T-helper 22 cell (primary cell): ENCODE measurements around the gene NR1I2.

Experiments used
- DNase-seq: peaks from one replicate; pipeline ENCODE4 v3.0.0-alpha.2; 2020; ENCODE audit warnings: low read depth

NR1I2 gene

DNA sequence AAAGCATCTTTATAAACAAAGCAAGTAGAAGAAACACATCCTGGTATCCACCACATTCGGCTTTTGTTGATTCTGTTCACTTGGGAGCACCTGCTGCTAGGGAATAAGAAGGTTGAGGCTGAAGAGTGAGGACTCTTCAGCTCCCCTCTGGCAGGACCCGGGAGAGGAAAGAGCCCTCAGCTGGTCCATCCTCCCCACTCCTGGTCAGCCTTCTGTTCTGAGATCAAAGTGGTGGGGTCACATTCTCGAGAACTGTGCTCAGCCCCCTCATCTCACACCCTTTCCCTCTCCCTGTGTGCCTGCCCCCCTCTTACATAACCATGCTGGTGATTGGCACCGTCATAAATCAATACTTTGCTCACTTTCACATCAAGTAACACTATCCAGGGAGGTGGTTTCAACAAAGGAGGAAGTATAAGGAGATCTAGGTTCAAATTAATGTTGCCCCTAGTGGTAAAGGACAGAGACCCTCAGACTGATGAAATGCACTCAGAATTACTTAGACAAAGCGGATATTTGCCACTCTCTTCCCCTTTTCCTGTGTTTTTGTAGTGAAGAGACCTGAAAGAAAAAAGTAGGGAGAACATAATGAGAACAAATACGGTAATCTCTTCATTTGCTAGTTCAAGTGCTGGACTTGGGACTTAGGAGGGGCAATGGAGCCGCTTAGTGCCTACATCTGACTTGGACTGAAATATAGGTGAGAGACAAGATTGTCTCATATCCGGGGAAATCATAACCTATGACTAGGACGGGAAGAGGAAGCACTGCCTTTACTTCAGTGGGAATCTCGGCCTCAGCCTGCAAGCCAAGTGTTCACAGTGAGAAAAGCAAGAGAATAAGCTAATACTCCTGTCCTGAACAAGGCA lies at the start of gene NR1I2:
TSS of gene NR1I2 (plus strand) at position 772 of the 869 bp plus-strand sequence.
- no peak for DNase-seq

DNA sequence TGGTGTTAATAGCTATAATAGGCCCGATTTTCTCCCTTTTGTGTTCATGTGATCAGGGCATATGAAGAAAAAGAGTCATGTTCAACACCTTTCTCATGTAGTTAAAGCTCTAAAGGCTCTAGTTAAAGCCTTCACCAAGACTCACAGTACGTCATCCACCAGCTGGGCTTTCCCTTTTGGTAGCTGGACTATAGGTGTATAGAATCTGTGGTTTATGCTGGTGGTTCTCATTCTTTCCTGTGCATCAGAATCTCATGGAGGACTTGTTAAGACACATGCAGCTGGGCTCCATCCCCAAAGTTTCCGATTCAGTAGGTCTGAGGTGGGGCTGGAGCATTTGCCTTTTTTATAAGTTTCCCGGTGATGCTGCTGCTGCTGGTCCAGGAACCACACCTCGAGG lies 48.1 kb upstream of the NR1I2 start:
- DNase-seq, result no peak

DNA sequence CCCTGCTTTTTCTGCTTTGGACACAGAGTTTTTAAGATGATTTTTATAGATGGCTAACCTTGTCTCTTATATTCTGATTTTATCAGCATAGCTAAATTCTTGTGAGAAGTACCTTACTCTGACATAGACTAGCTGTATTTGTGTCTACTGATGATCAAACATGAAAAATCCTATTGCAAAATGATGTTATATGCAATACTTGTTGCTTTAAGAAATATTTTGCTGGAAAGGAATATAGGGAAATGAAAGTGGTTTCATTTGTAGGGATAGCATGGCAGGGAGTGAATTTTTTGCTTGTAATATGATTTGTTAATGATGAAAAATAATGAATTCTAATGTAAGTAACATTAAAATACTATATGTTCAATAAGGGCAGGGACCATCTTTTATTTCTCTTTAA lies 43.2 kb upstream of the NR1I2 start:
- no peak for DNase-seq

DNA sequence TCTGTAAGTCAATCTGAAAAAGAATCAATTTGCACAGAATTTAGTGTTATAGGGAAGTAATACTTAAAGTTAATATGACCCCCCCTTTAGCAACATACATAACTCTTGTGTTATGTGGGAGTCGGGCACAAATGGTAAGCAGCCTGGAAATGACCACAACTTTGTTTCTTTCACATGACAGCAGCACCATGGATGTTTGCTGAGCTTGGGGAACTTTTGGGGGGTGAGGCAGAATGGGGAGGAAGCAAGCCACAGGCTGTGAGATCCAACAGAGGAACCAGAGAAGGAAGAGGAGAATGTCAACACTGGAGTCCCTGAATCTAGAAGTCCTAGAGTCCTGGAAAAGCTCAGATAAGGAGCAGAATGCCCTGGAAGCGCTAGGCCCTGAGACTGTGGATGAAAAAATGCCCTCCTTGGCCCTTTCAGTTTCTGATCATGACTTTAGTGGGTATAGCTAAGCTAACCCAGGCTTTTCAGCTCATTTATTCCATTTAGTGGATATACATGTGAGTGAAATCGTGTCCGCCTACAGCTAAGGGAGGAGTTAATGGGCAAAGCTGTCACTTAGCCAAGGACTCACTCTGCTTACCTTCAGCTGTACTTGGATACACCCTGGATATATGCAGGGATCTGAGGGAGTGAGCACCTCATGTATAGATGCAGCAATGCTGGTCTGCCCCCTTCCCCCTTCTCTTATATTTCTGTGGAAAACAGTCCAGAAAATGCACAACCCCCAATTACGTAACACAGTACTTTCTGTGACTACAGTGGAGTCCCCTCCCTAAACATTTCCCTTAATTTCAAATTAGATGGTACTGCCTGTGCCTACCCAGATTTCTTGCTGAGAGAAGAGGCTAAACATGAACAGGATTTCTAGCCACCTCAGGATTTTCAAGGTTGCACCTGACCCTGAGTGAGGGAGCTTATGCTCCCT lies 40.0 kb upstream of the NR1I2 start:
- DNase-seq, result no peak

DNA sequence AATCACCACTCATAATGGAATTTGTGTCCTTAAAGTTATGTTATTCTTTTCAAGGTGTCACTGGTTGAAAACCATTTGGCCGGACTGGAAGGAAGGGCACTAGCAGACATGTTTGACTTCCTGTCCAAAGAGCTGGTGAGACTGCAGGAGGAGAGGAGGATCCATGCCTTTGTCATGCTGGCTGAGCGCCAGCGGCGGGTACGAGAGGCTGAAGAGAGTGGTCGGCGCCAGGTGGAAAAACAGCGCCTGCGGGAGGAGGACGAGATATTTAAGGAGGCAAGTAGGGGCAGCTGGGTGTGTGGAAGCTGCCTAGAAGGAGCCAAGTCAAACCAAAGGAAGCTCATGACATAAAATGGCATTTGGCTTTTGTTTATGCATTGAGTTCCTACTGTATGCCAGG lies 38.0 kb upstream of the NR1I2 start:
- no peak for DNase-seq

DNA sequence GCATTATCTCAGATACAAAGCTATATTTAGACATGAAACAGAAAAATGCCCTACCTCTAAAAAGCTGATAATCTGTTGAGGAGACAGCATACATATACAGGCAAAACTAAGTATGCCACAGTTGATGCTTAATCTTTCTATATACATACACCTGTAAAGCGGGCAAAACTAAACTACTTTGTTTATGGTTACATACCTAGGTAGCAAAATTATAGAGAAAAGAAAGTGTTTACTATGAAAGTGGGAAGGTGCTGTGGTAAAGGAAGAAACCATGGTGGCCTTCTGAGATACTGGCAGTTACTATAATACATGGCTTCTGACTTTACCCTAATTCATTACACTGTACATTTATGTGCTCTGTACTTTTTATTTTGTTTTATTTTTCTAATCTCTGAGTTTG lies 36.0 kb upstream of the NR1I2 start:
- DNase-seq, result no peak

DNA sequence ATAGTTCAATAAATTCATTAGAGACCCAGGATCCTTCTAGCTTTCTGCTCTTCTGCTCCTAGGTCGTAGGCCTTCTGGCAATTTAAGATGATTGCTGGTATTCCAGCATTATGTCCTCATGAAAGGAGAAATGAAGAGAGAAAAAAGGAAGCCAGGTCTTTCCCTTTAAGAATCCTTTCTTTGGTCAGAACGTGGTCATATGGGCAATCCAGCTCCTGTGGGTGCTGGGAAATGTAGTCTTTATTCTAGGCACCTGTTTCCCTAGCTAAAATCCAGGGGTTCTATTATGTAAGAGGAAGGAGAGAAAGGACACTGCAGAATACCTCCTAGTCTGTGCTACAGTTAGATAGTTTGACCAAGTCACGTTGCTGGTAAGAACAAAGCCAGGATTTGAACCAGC lies 35.5 kb upstream of the NR1I2 start:
- no peak for DNase-seq

DNA sequence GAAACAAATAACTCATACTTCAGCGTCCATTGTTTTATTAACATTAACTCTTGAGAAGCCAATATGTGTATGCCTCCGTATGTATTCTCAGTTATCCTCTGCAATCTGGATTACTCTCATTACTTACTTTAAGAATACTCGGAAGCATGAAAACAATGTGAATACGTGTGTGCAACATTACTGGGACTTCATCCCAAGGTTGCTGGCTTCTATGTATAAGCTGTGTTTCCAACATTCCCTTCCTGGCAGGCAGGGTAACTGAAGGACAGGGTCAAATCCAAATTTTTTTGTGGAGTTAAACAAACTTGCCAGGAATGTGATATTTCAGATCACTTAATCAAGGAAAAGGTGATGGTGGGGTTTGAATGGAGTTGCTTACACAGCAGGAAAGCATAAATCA lies 34.5 kb upstream of the NR1I2 start:
- no peak for DNase-seq

DNA sequence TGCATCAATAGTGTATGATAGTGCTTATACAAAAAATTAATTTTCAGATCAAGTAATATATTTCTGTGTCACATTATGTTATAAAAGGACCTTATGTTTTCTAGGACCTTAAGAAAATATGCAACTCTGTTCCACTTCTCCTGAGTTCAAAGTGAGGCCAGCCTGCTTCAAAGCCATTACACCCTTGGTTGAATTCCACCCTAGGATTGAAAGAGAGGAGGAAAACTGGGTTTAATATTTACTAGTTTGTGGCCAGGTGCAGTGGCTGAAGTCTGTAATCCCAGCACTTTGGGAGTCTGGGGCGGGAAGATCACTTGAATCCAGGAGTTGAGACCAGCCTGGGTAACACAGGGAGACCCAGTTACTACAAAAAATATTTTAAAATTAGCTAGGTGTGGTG lies 32.9 kb upstream of the NR1I2 start:
- DNase-seq, result no peak

DNA sequence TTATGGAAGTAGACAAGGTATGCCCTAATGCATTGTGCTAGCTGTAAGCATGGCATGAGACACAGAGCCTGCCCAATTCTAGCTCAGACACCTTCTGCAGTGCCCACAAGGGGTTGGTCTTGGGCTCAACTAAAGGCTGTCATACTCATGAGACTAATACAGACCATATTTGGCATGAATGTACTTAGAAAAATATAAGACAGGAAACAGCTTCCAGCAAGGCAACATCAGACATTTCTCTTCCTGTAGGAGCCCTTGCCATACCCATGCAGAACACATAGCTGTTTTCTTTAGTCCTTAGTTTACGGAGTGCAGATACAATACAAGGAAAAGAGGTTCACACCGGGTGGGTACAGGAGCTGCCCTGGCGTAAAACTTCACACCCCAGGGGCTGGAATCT lies 30.5 kb upstream of the NR1I2 start:
- DNase-seq, result no peak

DNA sequence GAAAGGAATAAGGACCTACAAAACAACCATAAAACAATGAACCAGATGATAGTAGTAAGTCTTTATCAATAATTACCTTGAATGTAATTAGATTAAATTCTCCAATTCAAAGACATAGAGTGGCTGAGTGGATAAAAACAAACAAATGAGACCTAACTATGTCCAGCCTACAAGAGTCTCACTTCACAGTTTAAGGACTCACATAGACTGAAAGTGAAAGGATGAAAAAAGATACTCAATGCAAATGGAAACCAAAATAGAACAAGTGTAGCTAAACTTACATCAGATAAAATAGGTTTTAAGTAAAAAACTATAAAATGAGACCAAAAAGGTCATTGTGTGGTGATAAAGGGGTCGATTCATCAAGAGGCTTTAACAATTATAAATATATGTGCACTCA lies 21.9 kb upstream of the NR1I2 start:
- no peak for DNase-seq

DNA sequence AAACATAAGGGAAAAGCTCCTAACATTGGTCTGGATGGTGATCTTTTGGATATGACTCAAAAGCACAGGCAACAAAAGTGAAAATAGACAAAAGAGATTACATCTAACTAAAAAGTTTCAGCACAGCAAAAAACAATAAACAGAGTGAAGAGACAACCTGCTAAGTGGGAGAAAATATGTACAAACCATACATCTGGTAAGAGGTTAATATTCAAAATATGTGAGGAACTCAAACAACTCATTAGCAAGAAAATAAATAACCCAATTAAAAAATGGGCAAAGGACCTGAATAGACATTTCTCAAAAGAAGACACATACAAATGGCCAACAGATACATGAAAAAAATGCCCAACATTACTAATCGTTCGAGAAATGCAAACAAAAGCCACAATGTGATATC lies 19.0 kb upstream of the NR1I2 start:
- DNase-seq, result no peak

DNA sequence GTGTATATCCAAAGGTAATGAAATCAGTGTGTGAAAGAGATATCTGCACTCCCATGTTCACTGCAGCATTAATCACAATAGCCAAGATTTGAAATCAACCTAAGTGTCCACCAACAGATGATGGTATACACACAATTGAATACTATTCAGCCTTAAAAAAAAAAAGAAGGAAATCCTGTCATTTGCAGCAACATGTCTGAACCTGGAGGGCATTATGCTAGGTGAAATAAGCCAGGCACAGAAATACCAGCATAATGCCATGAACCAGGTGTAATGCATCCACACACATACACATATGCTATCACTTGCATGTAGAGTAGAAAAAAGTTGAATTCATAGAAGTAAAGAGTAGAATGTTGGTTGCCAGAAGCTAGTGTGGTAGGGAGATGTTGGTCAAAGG lies 18.4 kb upstream of the NR1I2 start:
- no peak for DNase-seq

DNA sequence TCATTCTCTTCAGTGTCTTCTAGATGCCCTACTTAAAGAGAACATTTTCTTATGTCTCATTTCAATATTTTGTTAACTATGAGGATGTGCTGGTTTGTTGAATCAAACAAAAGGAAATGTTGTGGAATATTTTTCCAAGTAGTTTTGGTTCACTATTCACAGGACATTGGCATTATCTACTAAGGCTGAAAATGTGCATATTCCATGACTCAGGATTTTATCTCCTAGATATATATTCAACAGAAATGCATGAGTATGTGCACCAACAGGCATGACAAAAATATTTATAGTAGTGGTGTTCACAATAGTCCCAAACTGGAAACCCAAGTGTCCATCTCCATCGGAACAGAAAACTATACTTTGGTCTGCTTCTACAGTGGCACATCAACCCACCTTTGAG lies 16.7 kb upstream of the NR1I2 start:
- DNase-seq, result no peak

DNA sequence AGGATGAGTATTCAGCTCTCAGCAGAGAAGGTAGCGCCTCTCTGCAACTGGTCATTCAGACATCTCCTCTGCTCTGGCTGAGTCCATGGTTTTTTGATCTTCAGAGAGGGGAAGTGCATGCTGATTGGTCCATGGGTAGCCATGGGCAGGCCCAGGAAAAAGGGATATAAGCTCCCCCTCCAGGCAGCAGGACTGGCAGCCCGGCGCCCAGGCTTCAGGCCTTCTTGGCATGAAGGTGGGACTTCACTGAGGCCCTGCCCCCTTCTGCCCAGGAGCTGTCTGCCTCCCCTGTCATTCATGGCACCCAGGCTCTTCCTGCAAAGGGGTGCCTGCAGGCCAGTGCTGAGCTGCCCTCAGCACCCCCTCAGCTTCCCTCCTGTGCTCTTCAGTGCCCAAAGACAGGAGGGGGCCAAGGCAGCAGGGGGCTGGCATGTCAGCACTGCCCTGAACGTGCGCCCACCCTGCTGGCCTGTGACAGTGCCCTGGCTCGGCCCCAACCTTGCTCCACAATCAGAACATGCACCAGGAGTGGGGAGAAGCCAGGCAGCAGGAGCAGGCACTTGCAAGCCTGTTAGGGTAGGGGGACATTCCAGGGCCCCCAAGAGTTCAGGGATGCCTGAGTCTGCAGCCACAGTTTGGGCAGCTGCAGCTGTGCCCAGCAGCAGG lies 13.8 kb upstream of the NR1I2 start:
- no peak for DNase-seq

DNA sequence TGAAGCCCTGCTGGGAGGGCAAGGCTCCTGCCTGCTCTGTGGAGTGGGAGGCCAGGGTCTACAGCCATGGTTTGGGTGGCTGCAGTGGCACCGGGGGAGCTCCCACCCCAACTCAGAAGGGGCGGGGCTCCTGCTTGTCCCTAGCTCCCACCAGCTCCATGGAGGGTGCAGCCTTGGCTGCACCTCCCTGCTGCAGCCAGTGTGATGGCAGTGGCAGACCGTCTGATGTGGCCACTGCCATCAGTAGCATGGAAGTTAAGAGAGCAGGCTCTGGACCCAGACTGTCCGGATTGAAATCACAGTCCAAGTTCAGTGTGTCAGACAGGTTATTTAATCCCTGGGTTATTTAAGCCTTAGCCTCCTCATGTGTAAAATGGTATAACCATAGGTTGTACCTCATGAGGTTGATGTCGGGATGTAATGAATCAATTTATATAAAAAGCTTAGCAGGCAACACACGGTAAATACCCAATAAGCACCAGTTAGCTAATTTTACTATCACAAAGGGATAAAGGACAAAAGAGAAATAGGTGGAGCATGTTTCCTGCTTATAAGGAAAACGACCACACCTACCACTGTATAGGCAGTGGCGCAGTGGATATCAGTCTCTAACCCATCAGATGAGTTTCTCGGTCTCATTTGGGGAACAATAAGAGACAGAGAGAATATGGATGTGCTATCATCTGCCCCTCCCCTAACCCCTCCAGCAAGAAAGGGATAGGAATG lies 13.1 kb upstream of the NR1I2 start:
- DNase-seq, result no peak

DNA sequence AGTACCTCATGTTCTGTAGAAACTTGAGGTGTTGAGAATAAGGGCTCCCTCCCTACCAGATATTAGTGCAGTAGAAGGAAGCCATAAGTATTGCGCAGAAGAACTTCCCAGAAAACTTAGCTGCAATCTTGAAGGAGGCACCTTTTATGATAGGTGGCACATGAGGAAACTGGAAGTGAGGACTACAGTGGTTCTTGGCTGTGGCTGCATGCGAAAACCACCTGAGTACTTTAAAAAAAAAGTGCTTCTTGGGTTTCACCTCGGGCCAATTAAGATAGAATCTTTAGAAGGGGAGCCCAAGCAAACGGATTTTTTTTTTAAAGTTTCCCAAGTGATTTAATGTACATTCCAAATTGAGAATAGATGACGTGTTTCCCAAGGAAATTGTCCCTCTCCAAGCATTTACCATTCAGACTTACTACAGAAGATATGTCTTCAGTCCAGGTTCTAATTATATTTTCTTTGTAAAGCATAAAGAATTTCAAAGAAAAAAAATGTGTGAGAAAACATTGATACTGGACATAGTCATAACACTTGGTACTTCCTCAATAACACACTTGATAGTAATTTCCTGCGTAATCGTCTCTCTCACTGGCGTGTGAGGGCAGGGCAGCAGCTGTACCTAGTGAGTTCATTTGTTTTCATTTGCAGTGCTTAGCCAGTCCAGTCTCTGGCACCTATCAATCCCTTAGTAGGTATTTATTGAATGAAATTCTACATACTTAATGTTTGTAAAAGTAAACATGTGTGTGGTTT lies 12.3 kb upstream of the NR1I2 start:
- no peak for DNase-seq

DNA sequence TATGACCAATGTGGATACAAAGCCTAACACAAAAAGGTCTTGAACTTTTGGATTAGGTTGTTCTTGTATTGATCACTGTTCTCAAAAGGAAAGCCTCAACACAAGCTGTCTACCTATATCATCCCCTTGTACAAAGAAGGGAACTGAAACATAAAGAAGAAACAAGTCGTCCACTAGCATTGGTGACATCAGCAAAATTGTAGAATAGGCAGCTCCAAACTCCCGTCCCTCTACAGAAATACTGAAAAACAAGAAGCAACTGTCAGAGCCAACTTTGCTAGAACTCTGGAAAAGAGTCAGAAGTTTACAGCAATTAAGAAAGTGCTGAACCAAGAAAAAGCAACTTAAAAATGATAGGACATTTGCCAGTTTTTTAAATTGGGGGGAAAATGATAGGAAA lies 7.5 kb upstream of the NR1I2 start:
- no peak for DNase-seq

DNA sequence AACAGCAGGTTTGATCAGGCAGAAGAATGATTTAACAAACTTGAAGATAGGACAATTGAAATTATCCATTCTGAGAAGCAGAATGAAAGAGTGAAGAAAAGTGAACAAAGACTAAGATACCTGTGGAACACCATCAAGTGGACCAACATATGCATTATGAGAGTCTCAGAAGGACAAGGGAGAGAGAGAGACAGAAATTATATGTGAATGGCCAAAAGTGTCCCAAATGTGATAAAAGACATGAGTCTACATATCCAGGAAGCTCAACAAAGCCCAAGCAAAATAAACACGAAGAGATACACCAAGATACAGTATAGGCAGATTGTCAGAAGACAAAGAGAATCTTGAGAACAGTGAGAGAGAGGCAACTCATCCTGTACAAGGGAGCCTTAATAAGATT lies 5.6 kb upstream of the NR1I2 start:
- no peak for DNase-seq

DNA sequence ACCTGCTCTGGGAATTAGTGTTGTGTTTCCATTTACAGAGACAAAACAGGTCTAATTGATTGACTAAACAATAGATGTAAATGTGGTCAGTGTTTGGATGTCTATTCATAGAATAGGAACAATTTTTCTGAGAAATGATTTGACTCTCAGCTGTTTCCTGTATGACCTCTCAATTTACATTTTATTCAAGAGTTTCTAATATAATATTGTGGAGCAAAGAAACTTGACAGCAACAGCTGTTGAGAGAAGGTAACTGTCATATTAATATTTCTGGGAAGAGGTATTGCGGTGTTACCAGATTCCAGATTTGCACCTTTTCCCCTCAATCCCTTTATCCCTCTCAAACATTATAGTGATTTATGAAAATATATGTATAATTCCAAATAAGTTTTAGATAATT lies 3.7 kb upstream of the NR1I2 start:
- DNase-seq, result no peak

DNA sequence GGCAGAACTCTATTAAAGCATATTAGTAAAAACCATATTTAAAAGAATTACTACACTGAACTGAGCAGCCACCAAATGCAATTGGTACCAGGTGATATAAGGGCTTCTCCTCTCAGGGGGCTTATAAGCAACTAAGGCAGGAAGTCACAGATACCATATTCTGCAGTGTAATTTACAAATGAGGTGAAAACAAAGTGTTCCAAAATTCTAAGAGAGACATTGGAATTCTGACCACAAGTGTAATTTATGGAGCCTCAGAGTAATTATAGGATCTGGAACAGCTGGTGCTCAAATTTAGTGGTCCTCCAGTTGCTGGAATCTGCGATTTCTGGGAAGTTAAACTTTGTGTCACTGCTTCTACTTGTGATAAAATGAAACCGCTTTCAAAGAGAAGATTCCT lies 3.1 kb upstream of the NR1I2 start:
- DNase-seq, result no peak
